Fibroblast of skin of left quadriceps (primary cell): ENCODE measurements around the gene NUDCD2.
A peak's percentile ranks its signal among the peaks of the same experiment; 100 is the strongest.
"Not testable (repeated sequence)": the region's sequence is repeated elsewhere in the genome, so short reads cannot be mapped to it uniquely, and the experiment has no call there.

Experiments used
- DNase-seq, 2 experiments: peaks; one replicate each; pipeline ENCODE4 v3.0.0-alpha.2; 2013; ENCODE audit warnings: low read depth in 2 of 2

The NUDCD2 gene

GRCh38 chr5:163426128-163426527 is 33.8 kb downstream of the NUDCD2 start:
- DNase-seq: not testable (repeated sequence)

GRCh38 chr5:163424836-163425235 is 35.1 kb downstream of the NUDCD2 start:
- DNase-seq: no peak

GRCh38 chr5:163415673-163416072 is 44.2 kb downstream of the NUDCD2 start:
- not testable (repeated sequence) for DNase-seq

GRCh38 chr5:163410505-163410904 is 49.4 kb downstream of the NUDCD2 start:
- DNase-seq: no peak

GRCh38 chr5:163409384-163409783 is 50.5 kb downstream of the NUDCD2 start:
- no peak for DNase-seq

GRCh38 chr5:163408311-163408923 is 51.5 kb downstream of the NUDCD2 start:
- DNase-seq: peak; percentile 44 to 49

GRCh38 chr5:163407034-163407655 is 52.8 kb downstream of the NUDCD2 start:
- peak; percentile 25 to 34 for DNase-seq

- DNase-seq: no peak
These were observed 55.3 kb downstream of the NUDCD2 start for GRCh38 chr5:163404364-163405173.

- DNase-seq: no peak
These were observed 57.9 kb downstream of the NUDCD2 start for GRCh38 chr5:163402007-163402406.

GRCh38 chr5:163401271-163401670 is 58.6 kb downstream of the NUDCD2 start:
- DNase-seq: no peak

GRCh38 chr5:163399923-163400322 is 60.0 kb downstream of the NUDCD2 start:
- DNase-seq: no peak

GRCh38 chr5:163397354-163397753 is 62.5 kb downstream of the NUDCD2 start:
- no peak for DNase-seq

GRCh38 chr5:163396818-163397340 is 63.0 kb downstream of the NUDCD2 start:
- not testable (repeated sequence) for DNase-seq
